Naive thymus-derived CD8-positive, alpha-beta T cell (primary cell): ENCODE data around the gene WLS. TPM values are rescaled to one million over a fixed set of nuclear protein-coding genes. Genes with fewer than 3 reads are reported as not detected.
"Not testable (repeated sequence)": the region's sequence is repeated elsewhere in the genome, so short reads cannot be mapped to it uniquely, and the experiment has no call there.

Experiments used
- ATAC-seq, 2 donors: fragments of 150-1000 bp; cut with Tn5 transposase in 1 of 2; sonication (Bioruptor Pico), chemical (Tn5 transposase) in 1 of 2; 1 replicate in 1 of 2; 2 replicates in 1 of 2; pipeline ENCODE4 v1.10.0; 2021; ENCODE audit warnings: mild to moderate bottlenecking in 2 of 2, moderate library complexity in 2 of 2
- POLR2A ChIA-PET: fragments of 350-600 bp; sonication (Branson Sonifier 250); formaldehyde crosslinking; loops from one replicate; lab custom pipeline; 2021; ENCODE audit warnings: antibody characterized with exemption; lab: Charles Lee
- DNase-seq, 10 donors: peaks; one replicate each; pipeline versions ENCODE4 v3.0.0 to v3.0.0-alpha.2; 2020 to 2022
- H3K27ac Mint-ChIP-seq, 10 donors: one replicate each; pipeline ENCODE4 v1.8.0; 2020 to 2022; ENCODE audit warnings: mild to moderate bottlenecking in 10 of 10, mixed read lengths in 10 of 10, moderate library complexity in 4 of 10, inconsistent platforms in 1 of 10
- H3K27me3 Mint-ChIP-seq, 5 donors: one replicate each; pipeline ENCODE4 v1.8.0; 2021 to 2022; ENCODE audit warnings: mixed read lengths in 5 of 5
- H3K36me3 Mint-ChIP-seq, 3 donors: one replicate each; pipeline ENCODE4 v1.8.0; 2020 to 2022; ENCODE audit warnings: mixed read lengths in 3 of 3, mild to moderate bottlenecking in 2 of 3, inconsistent platforms in 1 of 3
- H3K4me1 Mint-ChIP-seq, 4 donors: one replicate each; pipeline ENCODE4 v1.8.0; 2021 to 2022; ENCODE audit warnings: mixed read lengths in 4 of 4
- H3K4me3 Mint-ChIP-seq, 10 donors: one replicate each; pipeline ENCODE4 v1.8.0; 2020 to 2022; ENCODE audit warnings: mild to moderate bottlenecking in 10 of 10, mixed read lengths in 10 of 10, moderate library complexity in 6 of 10, inconsistent platforms in 1 of 10
- H3K9me3 Mint-ChIP-seq, 9 donors: one replicate each; pipeline ENCODE4 v1.8.0; 2020 to 2022; ENCODE audit warnings: mixed read lengths in 9 of 9, mild to moderate bottlenecking in 3 of 9, inconsistent platforms in 1 of 9, moderate library complexity in 1 of 9
- polyA plus RNA-seq, 3 donors: library from polyadenylated mRNA; unstranded; fragments of 300-500 nt; fragmentation: Illumina TruSeq; gene quantifications; one replicate each; pipeline ENCODE4 v1.2.3, GENCODE V29; 2021
- total RNA-seq, 8 experiments: library from RNA in 2 of 8; stranded (reverse) in 2 of 8; gene quantifications; one replicate each; pipeline ENCODE4 v1.2.3 and lab custom pipeline; 2021 to 2026

The WLS gene
- not detected for total RNA-seq
- not detected for polyA plus RNA-seq
- total RNA-seq (lab: John Stamatoyannopoulos, UW) = 0 to 0.78 (median 0) reads per million in 6 experiments

DNA sequence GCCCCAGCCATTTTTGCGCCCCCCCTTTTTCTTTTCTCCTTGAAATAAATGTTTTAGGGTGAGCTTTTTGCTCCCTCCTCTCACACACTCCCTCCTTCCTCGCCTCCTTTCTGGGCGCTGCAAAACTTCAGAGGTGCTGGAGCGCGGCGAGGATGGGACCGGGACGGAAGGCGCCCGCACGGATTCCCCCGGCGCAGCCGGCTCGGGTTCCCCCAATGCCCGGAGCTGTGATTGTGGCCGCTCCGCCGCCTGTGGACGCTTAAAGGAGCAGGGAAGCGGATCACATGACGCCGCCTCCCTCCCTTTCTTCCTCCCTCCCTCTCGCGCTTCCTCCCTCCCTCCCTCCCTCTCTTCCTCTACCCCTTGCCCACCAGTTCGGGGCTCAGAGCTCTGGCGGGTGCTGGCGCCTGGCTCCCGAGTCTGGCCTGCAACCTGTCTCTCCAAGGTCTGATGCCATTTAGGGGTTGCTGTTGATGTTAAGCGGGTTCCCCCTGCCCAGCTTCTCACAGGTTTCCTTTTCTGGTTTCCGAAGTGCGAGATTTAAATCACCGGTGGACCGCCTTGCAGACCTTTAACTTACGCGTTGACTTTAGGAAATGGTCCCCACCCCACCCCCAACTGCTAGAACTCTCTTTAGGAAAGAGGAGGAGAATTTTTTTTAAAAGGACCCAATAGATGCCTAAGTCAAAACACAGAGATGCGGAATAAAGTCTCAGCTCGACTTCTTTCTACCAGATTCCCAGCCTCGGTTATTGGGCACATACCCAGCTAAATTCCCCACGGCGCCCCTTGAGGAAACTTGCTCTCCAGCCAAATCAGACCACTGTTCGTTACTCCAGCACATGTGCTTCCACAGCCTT is at the start of gene WLS:
TSS of gene WLS (minus strand) at position 235 of the 860 bp plus-strand sequence. CDS start at position 11, 224 bp downstream.
- Mint-ChIP-seq H3K27me3 (peaks cover 28 to 61% (median 57%) of the 10 kb centered on the region in 5 donors), H3K4me1 (peaks cover 3 to 22% (median 21%) of the 10 kb centered on the region in 4 donors), H3K9me3 (peaks cover 0 to 6% (median 0%) of the 10 kb centered on the region in 9 donors), H3K36me3 (peaks cover 0 to 6% (median 3%) of the 10 kb centered on the region in 3 donors), H3K4me3 (peak within 1 kb of the TSS; percentile 3 to 81 (median 69)), H3K27ac (no peak within 1 kb of the TSS)
- POLR2A ChIA-PET = no interaction called here
- DNase-seq (no peak), ATAC-seq (no peak)

GRCh38 chr1:68280286-68280685 is 48.0 kb upstream of the WLS start:
- POLR2A ChIA-PET = no interaction called here
- DNase-seq (no peak), ATAC-seq (no peak)
- H3K36me3 Mint-ChIP-seq = no peaks in the 10 kb centered on the region
- no peaks in the 10 kb centered on the region for H3K27me3 Mint-ChIP-seq
- peaks cover 0 to 10% (median 0%) of the 10 kb centered on the region in 9 donors for H3K9me3 Mint-ChIP-seq
- H3K4me3 Mint-ChIP-seq = no peak overlapping the region
- no peaks in the 10 kb centered on the region for H3K4me1 Mint-ChIP-seq
- H3K27ac Mint-ChIP-seq = no peak overlapping the region

- ATAC-seq = no peak
- H3K9me3 Mint-ChIP-seq = peaks cover 0 to 10% (median 0%) of the 10 kb centered on the region in 9 donors
- POLR2A ChIA-PET = no interaction called here
Measured at GRCh38 chr1:68279846-68280245, 47.5 kb upstream of the WLS start.

DNA sequence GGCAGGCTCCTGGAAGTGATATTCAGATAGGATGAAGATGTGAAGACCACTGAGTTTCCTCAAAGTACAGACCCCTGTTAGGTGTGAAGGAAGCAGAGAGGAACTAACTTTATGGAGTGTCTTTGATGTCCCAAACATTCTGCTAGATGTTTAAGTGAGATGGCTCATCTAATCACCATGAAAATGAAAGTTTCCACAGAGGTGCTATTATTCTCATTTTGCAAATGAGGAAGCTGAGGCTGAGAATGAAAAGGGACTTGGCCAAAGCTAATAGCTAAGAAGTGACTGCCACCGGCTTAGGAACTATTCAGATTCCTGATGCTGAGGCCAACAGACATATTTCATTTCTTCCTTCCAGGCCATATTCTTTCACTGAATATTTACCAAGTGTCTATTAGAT is 45.9 kb upstream of the WLS start:
- ATAC-seq (no peak), DNase-seq (no peak)
- peaks cover 0 to 10% (median 0%) of the 10 kb centered on the region in 9 donors for H3K9me3 Mint-ChIP-seq
- H3K4me1 Mint-ChIP-seq = no peaks in the 10 kb centered on the region
- no peak overlapping the region for H3K4me3 Mint-ChIP-seq
- no peak overlapping the region for H3K27ac Mint-ChIP-seq
- H3K36me3 Mint-ChIP-seq = no peaks in the 10 kb centered on the region
- POLR2A ChIA-PET = no interaction called here
- no peaks in the 10 kb centered on the region for H3K27me3 Mint-ChIP-seq

More at GRCh38 chr1:68279846-68280245, 47.5 kb upstream of the WLS start:
- no peaks in the 10 kb centered on the region for H3K36me3 Mint-ChIP-seq
- no peak overlapping the region for H3K4me3 Mint-ChIP-seq
- no peak overlapping the region for H3K27ac Mint-ChIP-seq
- H3K27me3 Mint-ChIP-seq = no peaks in the 10 kb centered on the region
- no peak for DNase-seq
- no peaks in the 10 kb centered on the region for H3K4me1 Mint-ChIP-seq

DNA sequence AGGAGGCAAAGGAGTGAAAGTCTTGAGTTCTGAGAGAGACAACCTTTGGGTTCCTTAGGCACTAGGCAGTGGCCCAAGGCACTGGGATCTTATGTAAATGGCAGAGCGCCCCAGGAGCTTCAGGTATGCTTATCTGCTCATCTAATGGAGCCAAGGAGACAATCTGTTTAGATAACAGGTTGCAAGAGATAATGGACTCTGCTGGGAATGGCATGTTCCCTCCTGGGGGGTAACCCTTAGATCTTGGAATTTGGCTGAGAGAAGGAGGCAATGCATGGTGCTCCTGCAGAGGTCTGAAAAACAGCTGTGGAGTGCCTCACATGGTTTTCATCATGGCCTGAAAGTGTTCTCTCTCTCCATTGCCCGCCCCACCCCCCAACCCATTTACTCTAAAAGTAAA is 44.1 kb upstream of the WLS start:
- Mint-ChIP-seq H3K27ac (no peak overlapping the region), H3K9me3 (peaks cover 0 to 5% (median 0%) of the 10 kb centered on the region in 9 donors), H3K36me3 (peaks cover 0 to 4% (median 0%) of the 10 kb centered on the region in 3 donors), H3K4me1 (no peaks in the 10 kb centered on the region), H3K4me3 (no peak overlapping the region), H3K27me3 (no peaks in the 10 kb centered on the region)
- POLR2A ChIA-PET = no interaction called here
- no peak for DNase-seq
- ATAC-seq = no peak

GRCh38 chr1:68273530-68273929 is 41.2 kb upstream of the WLS start:
- ATAC-seq = no peak
- no peaks in the 10 kb centered on the region for H3K4me1 Mint-ChIP-seq
- peaks cover 0 to 3% (median 0%) of the 10 kb centered on the region in 5 donors for H3K27me3 Mint-ChIP-seq
- peaks cover 0 to 4% (median 0%) of the 10 kb centered on the region in 3 donors for H3K36me3 Mint-ChIP-seq
- H3K27ac Mint-ChIP-seq = no peak overlapping the region
- DNase-seq = no peak
- H3K4me3 Mint-ChIP-seq = no peak overlapping the region
- POLR2A ChIA-PET = no interaction called here
- peaks cover 0 to 5% (median 0%) of the 10 kb centered on the region in 9 donors for H3K9me3 Mint-ChIP-seq

- no peak overlapping the region for H3K27ac Mint-ChIP-seq
- DNase-seq (no peak), ATAC-seq (no peak)
- H3K4me1 Mint-ChIP-seq = no peaks in the 10 kb centered on the region
- H3K9me3 Mint-ChIP-seq = peaks cover 0 to 5% (median 0%) of the 10 kb centered on the region in 9 donors
- peaks cover 0 to 3% (median 0%) of the 10 kb centered on the region in 5 donors for H3K27me3 Mint-ChIP-seq
- no peak overlapping the region for H3K4me3 Mint-ChIP-seq
- H3K36me3 Mint-ChIP-seq = peaks cover 0 to 4% (median 0%) of the 10 kb centered on the region in 3 donors
- POLR2A ChIA-PET = no interaction called here
Measured at GRCh38 chr1:68271596-68271995, 39.3 kb upstream of the WLS start.

- no peak for ATAC-seq
- DNase-seq = no peak
- Mint-ChIP-seq H3K4me1 (no peaks in the 10 kb centered on the region), H3K27ac (no peak overlapping the region), H3K27me3 (peaks cover 0 to 3% (median 0%) of the 10 kb centered on the region in 5 donors), H3K4me3 (no peak overlapping the region), H3K36me3 (peaks cover 0 to 4% (median 0%) of the 10 kb centered on the region in 3 donors), H3K9me3 (peaks cover 0 to 5% (median 0%) of the 10 kb centered on the region in 9 donors)
- POLR2A ChIA-PET = no interaction called here
Measured at GRCh38 chr1:68270951-68271350, 38.6 kb upstream of the WLS start.

DNA sequence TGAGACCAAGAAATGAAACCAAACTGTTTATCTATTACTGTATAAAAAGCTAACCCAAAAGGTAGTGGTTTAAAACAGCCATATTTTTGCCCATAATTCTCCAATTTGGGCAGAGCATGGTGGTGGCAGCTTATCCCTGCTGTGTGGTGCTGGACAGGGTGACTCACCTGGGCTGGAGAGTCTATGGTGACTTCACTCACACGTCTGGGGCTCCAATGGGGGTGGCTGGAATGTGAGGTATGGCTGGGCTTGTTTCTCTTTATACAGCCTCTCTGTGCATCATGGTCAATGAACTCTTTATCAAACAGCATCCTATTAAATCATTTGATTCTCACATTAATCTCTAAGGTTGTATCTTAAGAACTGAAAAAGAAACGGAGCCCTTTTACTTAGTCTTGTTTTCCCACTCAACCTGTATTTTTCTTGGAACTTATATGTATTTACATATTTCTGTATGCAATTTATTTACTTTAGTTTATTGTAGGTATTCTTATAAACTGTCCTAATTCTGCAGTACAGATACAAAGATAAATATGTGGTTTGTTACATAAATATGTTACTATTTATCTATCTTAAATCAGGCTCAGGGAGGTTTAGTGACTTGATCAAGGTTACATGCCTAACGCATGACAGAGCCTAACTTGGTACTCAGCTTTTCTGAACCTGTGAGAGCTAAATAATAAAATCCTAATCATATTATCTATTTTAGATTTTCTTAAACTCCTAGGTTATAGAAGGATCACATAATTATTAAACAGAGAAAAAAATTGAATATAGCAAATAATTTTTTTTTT is 37.5 kb upstream of the WLS start:
- Mint-ChIP-seq H3K4me1 (no peaks in the 10 kb centered on the region), H3K4me3 (no peak overlapping the region), H3K9me3 (peaks cover 0 to 5% (median 0%) of the 10 kb centered on the region in 9 donors), H3K27me3 (peaks cover 0 to 3% (median 0%) of the 10 kb centered on the region in 5 donors), H3K36me3 (peaks cover 0 to 4% (median 0%) of the 10 kb centered on the region in 3 donors), H3K27ac (no peak overlapping the region)
- no peak for ATAC-seq
- POLR2A ChIA-PET = no interaction called here
- DNase-seq = no peak

DNA sequence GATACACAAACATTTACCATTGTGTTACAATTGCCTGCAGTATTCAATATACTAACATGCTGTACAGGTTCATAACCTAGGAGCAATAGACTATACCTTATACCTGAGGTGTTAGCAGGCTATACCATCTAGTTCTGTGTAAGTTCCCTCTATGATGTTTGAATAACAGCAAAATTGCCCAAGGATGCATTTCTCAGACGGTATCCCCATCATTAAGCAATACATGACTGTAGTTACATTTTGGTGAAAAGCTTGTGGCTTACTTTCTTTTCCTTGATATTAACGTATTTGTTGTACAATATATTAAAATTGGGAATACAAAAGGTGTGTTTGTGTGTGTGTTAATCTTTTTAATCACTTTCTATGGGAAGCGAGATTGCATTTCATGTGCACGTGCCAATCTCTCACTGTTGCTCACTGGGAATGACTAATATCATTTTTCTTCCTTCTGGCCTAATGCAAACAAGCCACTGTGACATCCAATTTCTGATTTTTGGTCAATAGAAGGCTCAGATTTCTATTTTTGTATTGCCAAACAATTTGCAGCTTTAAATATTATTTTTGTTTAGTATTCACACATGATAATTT is 36.7 kb upstream of the WLS start:
- peaks cover 0 to 5% (median 0%) of the 10 kb centered on the region in 9 donors for H3K9me3 Mint-ChIP-seq
- POLR2A ChIA-PET = no interaction called here
- DNase-seq = no peak

DNA sequence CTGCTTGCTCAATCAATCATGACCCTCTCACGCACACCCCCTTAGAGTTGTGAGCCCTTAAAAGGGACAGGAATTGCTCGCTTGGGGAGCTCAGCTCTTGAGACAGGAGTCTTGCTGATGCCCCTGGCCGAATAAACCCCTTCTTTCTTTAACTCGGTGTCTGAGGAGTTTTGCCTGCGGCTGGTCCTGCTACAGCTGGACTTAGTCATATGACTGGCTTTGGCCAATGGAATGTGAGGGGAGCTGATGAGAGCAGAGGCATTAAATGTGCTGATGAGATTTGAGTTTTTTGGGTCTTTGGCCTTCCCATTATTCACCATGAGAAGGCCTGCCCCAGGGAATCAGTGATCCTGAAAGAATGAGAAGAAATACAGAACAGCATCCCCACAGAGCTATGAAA is 24.5 kb upstream of the WLS start:
- POLR2A ChIA-PET, H3K36me3 Mint-ChIP-seq, H3K4me1 Mint-ChIP-seq, DNase-seq, ATAC-seq, H3K27me3 Mint-ChIP-seq, H3K27ac Mint-ChIP-seq, H3K9me3 Mint-ChIP-seq, H3K4me3 Mint-ChIP-seq: not testable (repeated sequence)

More for the DNA sequence above, 36.7 kb upstream of the WLS start:
- Mint-ChIP-seq H3K36me3 (peaks cover 0 to 4% (median 0%) of the 10 kb centered on the region in 3 donors), H3K27me3 (peaks cover 0 to 4% (median 0%) of the 10 kb centered on the region in 5 donors), H3K4me3 (no peak overlapping the region), H3K27ac (no peak overlapping the region), H3K4me1 (no peaks in the 10 kb centered on the region)
- no peak for ATAC-seq

DNA sequence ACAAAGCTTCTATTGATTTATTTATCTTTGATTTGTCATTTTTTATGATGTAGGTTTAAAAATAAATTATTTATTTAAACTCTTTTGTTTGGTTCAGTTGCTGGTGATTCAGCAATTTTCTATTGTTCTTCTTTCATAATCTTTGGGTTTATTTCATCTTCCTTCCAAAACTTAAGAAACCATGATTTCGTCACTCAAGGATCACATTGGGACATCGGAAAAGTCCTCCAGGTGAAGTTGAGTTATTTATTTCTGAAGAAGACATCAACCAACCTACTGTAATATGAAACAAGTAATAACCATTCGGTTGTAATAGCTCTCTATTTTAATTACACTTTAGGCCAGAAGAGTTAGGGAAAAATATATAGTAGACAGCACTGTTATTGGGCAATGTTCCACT is 23.0 kb upstream of the WLS start:
- no peak overlapping the region for H3K27ac Mint-ChIP-seq
- no peaks in the 10 kb centered on the region for H3K36me3 Mint-ChIP-seq
- DNase-seq (no peak), ATAC-seq (no peak)
- no peaks in the 10 kb centered on the region for H3K4me1 Mint-ChIP-seq
- H3K27me3 Mint-ChIP-seq = peaks cover 0 to 2% (median 0%) of the 10 kb centered on the region in 5 donors
- H3K9me3 Mint-ChIP-seq = peaks cover 2 to 9% (median 6%) of the 10 kb centered on the region in 9 donors
- H3K4me3 Mint-ChIP-seq = no peak overlapping the region
- POLR2A ChIA-PET = no interaction called here
